Activated CD4-positive, alpha-beta memory T cell treated with anti-CD3 and anti-CD28 coated beads, Interleukin-2, amount 10 ng/mL, durations not matched to agents 7 days and 5 days (primary cell): ENCODE measurements around the gene PAIP2. TPM values are rescaled to one million over a fixed set of nuclear protein-coding genes. Genes with fewer than 3 reads are reported as not detected.
"Not testable (repeated sequence)": the region's sequence is repeated elsewhere in the genome, so short reads cannot be mapped to it uniquely, and the experiment has no call there.

Experiments used
- CTCF ChIA-PET: fragments of 350-600 bp; sonication (Branson Sonifier 250); formaldehyde crosslinking; loops from one replicate; lab custom pipeline; 2021; ENCODE audit warnings: antibody characterized with exemption, inconsistent platforms; lab: Charles Lee
- POLR2A ChIA-PET: fragments of 350-600 bp; sonication (Branson Sonifier 250); formaldehyde crosslinking; loops from one replicate; lab custom pipeline; 2021; ENCODE audit warnings: antibody characterized with exemption; lab: Charles Lee
- DNase-seq: peaks from one replicate; pipeline ENCODE4 v3.0.0-alpha.2; 2020
- H3K27ac Mint-ChIP-seq: one replicate; pipeline ENCODE4 v1.8.0; 2021; ENCODE audit warnings: mild to moderate bottlenecking, mixed read lengths
- H3K27me3 Mint-ChIP-seq: one replicate; pipeline ENCODE4 v1.8.0; 2021; ENCODE audit warnings: mixed read lengths
- H3K36me3 Mint-ChIP-seq: one replicate; pipeline ENCODE4 v1.8.0; 2021; ENCODE audit warnings: low read depth, mixed read lengths
- H3K4me1 Mint-ChIP-seq: one replicate; pipeline ENCODE4 v1.8.0; 2021; ENCODE audit warnings: mixed read lengths
- H3K4me3 Mint-ChIP-seq: one replicate; pipeline ENCODE4 v1.8.0; 2021; ENCODE audit warnings: mild to moderate bottlenecking, mixed read lengths
- H3K9me3 Mint-ChIP-seq: one replicate; pipeline ENCODE4 v1.8.0; 2021; ENCODE audit warnings: mixed read lengths
- total RNA-seq, 2 experiments: library from RNA; stranded (reverse); gene quantifications; one replicate each; pipeline ENCODE4 v1.2.3, GENCODE V29; 2021

The PAIP2 gene
- total RNA-seq, 2 experiments from 2014 or later = 127 to 130 TPM

GRCh38 chr5:139301808-139302499, 39.7 kb upstream of the PAIP2 start:
- Mint-ChIP-seq H3K36me3 (peaks cover 19% of the 10 kb centered on the region), H3K27ac (peak overlapping the region; percentile 16), H3K4me3 (peak overlapping the region; percentile 4), H3K4me1 (peaks cover 88% of the 10 kb centered on the region), H3K27me3 (no peaks in the 10 kb centered on the region), H3K9me3 (no peaks in the 10 kb centered on the region)
- ChIA-PET CTCF (no interaction called here), POLR2A (interaction anchor here (1.9 to 13.1 kb wide), 3 partner anchors 5 to 16 kb away, joined by 4 to 165 read pairs (median 8); partner anchors contain the start of gene MATR3)
- DNase-seq = no peak

DNA sequence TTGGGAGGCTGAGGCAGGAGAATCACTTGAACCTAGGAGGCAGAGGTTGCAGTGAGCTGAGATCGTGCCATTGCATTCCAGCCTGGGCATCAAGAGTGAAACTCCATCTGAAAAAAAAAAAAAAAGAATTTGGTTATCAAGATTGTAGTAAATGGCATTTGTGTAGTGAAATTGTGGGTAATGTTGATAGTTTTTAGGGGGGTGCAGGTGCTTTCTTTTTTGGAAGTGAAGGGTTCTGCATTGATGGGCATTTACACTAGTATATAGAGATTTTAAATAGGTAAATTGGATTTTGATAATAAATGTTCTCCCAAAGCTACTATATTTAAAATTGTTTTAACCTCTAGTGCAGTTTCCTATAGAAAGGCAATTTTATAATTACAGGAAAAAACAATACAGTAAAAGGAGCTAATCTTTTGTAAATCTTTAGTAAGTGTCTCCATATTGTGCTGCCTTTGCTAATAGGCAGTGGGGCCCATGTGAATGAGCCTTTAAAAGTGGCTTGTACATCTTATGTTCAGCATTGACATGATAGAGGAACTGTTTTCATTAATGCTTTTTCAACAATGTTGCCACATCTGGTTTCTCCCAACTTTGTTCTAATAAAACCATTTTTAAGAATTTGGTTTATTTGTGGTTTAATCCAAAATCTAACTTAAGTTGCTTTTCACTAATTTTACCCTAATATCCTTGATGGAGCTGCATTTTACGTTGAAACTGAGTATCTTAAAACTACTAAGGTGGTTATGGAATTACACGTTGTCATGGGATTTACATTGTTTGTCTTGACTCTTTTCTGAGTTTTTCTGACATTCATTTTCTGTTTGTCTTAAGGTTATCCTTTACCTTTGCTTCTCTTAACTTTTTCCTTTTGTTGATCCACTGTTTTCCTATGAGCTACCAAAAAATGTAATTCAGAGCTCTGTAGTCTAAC, 37.0 kb upstream of the PAIP2 start:
- Mint-ChIP-seq H3K27me3 (no peaks in the 10 kb centered on the region), H3K9me3 (no peaks in the 10 kb centered on the region), H3K36me3 (peaks cover 27% of the 10 kb centered on the region), H3K27ac (peak overlapping the region; percentile 44), H3K4me3 (no peak overlapping the region), H3K4me1 (peaks cover 84% of the 10 kb centered on the region)
- POLR2A ChIA-PET = interaction anchor here (0.6 to 13.1 kb wide), 7 partner anchors 8 to 657 kb away, joined by 3 to 165 read pairs (median 4); partner anchors contain the start of genes MATR3, PAIP2 and STING1
- CTCF ChIA-PET = interaction anchor here (0.5 to 1.9 kb wide), 7 partner anchors 11 to 729 kb away, joined by 3 to 5 read pairs (median 3); partner anchors contain the start of genes HSPA9 and PAIP2
- no peak for DNase-seq

GRCh38 chr5:139306197-139306596, 35.5 kb upstream of the PAIP2 start:
- no peaks in the 10 kb centered on the region for H3K9me3 Mint-ChIP-seq
- DNase-seq = no peak
- H3K4me1 Mint-ChIP-seq = peaks cover 89% of the 10 kb centered on the region
- H3K4me3 Mint-ChIP-seq = no peak overlapping the region
- CTCF ChIA-PET = interaction anchor here (1.6 kb wide), 1 partner anchor 9 kb away, joined by 8 read pairs; no protein-coding TSS in a partner anchor
- peaks cover 28% of the 10 kb centered on the region for H3K36me3 Mint-ChIP-seq
- no peaks in the 10 kb centered on the region for H3K27me3 Mint-ChIP-seq
- peak overlapping the region; percentile 53 for H3K27ac Mint-ChIP-seq
- POLR2A ChIA-PET = interaction anchor here (0.9 to 13.1 kb wide), 3 partner anchors 10 to 35 kb away, joined by 4 to 165 read pairs (median 20); partner anchors contain the start of genes MATR3 and PAIP2

DNA sequence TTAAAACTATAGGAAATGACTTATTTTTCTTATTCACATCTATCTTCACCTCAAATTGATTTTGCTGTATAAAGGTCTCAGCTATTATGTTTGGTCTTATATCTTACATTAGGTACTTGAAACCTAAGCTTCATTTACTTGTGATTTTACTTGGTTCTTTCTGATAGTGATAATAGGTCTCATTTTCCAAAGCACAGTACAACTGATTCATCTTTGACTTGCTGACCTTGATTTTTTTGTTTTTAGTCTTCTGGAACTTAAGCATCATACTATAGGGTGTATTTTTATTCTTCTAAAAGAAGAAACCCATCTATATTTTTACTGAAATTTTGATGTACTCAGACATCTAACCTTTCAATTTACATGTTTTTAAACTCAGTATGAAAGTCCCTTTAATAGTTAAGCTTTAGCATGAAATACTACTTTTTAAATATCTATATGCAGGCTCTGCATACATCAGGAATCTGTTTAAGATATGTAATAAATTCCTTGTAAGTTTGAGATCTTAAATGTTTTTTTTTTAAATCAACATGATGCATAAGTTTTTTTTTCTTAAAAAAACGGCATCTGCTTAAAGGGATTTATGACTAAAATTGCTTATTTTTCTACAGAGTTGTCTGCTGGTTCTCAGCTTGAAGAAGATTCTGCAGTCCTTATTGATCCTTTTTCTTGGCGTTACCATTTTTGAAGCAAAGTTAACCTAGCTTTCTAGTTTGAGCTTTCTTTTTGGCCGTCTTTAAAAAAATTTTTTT, 34.9 kb upstream of the PAIP2 start:
- H3K4me1 Mint-ChIP-seq = peaks cover 87% of the 10 kb centered on the region
- POLR2A ChIA-PET = interaction anchor here (0.9 to 13.1 kb wide), 5 partner anchors 10 to 254 kb away, joined by 3 to 165 read pairs (median 4); partner anchors contain the start of genes MATR3, PAIP2 and UBE2D2
- no peak for DNase-seq
- H3K27ac Mint-ChIP-seq = peak overlapping the region; percentile 53
- no peaks in the 10 kb centered on the region for H3K27me3 Mint-ChIP-seq
- H3K36me3 Mint-ChIP-seq = peaks cover 25% of the 10 kb centered on the region
- CTCF ChIA-PET = interaction anchor here (1.6 kb wide), 1 partner anchor 10 kb away, joined by 8 read pairs; no protein-coding TSS in a partner anchor
- H3K4me3 Mint-ChIP-seq = no peak overlapping the region
- no peaks in the 10 kb centered on the region for H3K9me3 Mint-ChIP-seq

DNA sequence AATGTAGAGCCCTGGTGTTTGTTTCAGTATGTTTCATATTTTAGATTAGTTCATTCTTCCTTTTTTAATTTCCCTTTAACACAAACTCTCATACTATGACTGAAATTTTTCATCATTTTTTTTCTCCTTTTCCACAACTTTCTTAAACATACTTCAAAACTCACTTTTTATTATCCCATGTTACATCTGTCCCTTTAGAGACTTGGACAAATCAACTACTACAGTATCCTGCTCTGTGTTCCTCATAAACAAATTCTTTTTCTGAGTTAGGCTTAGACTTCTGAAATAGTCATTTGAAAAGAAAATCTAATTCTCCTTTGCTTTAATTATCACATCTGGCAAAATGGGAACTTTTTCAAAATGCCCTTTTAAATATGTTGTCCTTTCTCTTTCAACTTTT, 32.9 kb upstream of the PAIP2 start:
- peaks cover 80% of the 10 kb centered on the region for H3K4me1 Mint-ChIP-seq
- ChIA-PET CTCF (interaction anchor here (1.4 kb wide), 1 partner anchor 9 kb away, joined by 3 read pairs; no protein-coding TSS in a partner anchor), POLR2A (interaction anchor here (0.8 to 13.1 kb wide), 2 partner anchors 12 to 32 kb away, joined by 4 to 165 read pairs; partner anchors contain the start of gene MATR3)
- no peak overlapping the region for H3K27ac Mint-ChIP-seq
- no peaks in the 10 kb centered on the region for H3K27me3 Mint-ChIP-seq
- no peak overlapping the region for H3K4me3 Mint-ChIP-seq
- H3K36me3 Mint-ChIP-seq = peaks cover 22% of the 10 kb centered on the region
- no peak for DNase-seq
- H3K9me3 Mint-ChIP-seq = no peaks in the 10 kb centered on the region

DNA sequence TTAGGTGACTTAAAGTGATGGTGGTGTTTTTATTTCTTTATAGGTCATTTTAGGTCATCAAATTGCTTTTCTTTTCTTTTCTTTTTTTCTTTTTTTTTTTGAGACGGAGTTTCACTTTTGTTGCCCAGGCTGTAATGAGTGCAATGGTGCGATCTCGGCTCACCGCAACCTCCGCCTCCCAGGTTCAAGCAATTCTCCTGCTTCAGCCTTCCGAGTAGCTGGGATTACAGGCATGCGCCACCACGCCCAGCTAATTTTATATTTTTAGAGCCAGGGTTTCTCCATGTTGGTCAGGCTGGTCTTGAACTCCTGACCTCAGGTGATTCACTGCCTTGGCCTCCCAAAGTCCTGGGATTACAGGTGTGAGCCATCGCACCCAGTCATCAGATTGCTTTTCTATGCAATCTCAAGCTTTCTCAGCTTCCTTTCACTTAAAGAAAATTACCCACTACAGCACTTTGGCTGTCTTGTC, 30.9 kb upstream of the PAIP2 start:
- DNase-seq, H3K4me3 Mint-ChIP-seq, H3K9me3 Mint-ChIP-seq, H3K27me3 Mint-ChIP-seq: not testable (repeated sequence)
- peak overlapping the region; percentile 42 for H3K27ac Mint-ChIP-seq
- POLR2A ChIA-PET = interaction anchor here (2.5 to 13.1 kb wide), 2 partner anchors 14 to 31 kb away, joined by 8 to 165 read pairs; partner anchors contain the start of genes MATR3 and PAIP2
- H3K4me1 Mint-ChIP-seq = peaks cover 75% of the 10 kb centered on the region
- CTCF ChIA-PET = interaction anchor here (0.7 to 1.4 kb wide), 3 partner anchors 9 to 686 kb away, joined by 3 to 4 read pairs (median 4); no protein-coding TSS in a partner anchor
- H3K36me3 Mint-ChIP-seq = peaks cover 37% of the 10 kb centered on the region

GRCh38 chr5:139312075-139312474, 29.6 kb upstream of the PAIP2 start:
- Mint-ChIP-seq H3K36me3 (peaks cover 45% of the 10 kb centered on the region), H3K27me3 (no peaks in the 10 kb centered on the region), H3K4me1 (peaks cover 65% of the 10 kb centered on the region), H3K9me3 (no peaks in the 10 kb centered on the region), H3K4me3 (no peak overlapping the region), H3K27ac (no peak overlapping the region)
- POLR2A ChIA-PET = interaction anchor here (1.0 to 13.1 kb wide), 4 partner anchors 9 to 30 kb away, joined by 4 to 165 read pairs (median 5); partner anchors contain the start of genes MATR3 and PAIP2
- no peak for DNase-seq
- CTCF ChIA-PET = interaction anchor here (0.8 kb wide), 1 partner anchor 18 kb away, joined by 3 read pairs; no protein-coding TSS in a partner anchor

- POLR2A ChIA-PET = interaction anchor here (13.1 kb wide), 1 partner anchor 18 kb away, joined by 165 read pairs; the partner anchor contains the start of gene MATR3
- Mint-ChIP-seq H3K4me3 (no peak overlapping the region), H3K9me3 (no peaks in the 10 kb centered on the region), H3K27me3 (no peaks in the 10 kb centered on the region), H3K36me3 (peaks cover 45% of the 10 kb centered on the region), H3K27ac (no peak overlapping the region), H3K4me1 (peaks cover 45% of the 10 kb centered on the region)
- CTCF ChIA-PET = no interaction called here
- no peak for DNase-seq
Measured at GRCh38 chr5:139314276-139314675, 27.4 kb upstream of the PAIP2 start.

GRCh38 chr5:139315056-139315615, 26.5 kb upstream of the PAIP2 start:
- Mint-ChIP-seq H3K27ac (no peak overlapping the region), H3K4me3 (no peak overlapping the region), H3K27me3 (no peaks in the 10 kb centered on the region), H3K36me3 (peaks cover 47% of the 10 kb centered on the region), H3K4me1 (peaks cover 36% of the 10 kb centered on the region), H3K9me3 (no peaks in the 10 kb centered on the region)
- POLR2A ChIA-PET = interaction anchor here (1.9 to 13.1 kb wide), 2 partner anchors 19 to 22 kb away, joined by 5 to 165 read pairs; partner anchors contain the start of gene MATR3
- CTCF ChIA-PET = interaction anchor here (0.5 kb wide), 1 partner anchor 12 kb away, joined by 3 read pairs; no protein-coding TSS in a partner anchor
- no peak for DNase-seq

DNA sequence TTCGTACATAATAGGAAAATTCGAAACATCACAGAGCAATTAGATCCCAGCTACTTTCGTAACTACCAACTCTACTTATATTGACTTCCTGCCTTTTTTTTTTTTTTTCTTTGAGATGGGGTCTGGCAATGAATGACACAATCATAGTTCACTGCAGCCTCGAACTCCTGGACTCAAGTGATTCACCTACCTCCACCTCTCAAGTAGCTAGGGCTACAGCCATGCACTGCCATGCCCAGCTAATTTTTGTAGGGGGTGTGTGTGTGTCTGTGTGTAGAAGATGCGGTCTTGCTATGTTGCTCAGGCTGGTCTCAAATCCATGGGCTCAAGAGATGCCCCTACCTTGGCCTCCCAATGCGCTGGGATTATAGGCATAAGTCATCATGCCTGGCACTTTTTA, 5.8 kb upstream of the PAIP2 start:
- peak overlapping the region; percentile 14 for H3K27ac Mint-ChIP-seq
- ChIA-PET CTCF (no interaction called here), POLR2A (interaction anchor here (1.2 to 1.6 kb wide), 3 partner anchors 23 to 56 kb away, joined by 3 to 4 read pairs (median 4); no protein-coding TSS in a partner anchor)
- H3K4me3 Mint-ChIP-seq = no peak overlapping the region
- peaks cover 15% of the 10 kb centered on the region for H3K4me1 Mint-ChIP-seq
- H3K27me3 Mint-ChIP-seq = no peaks in the 10 kb centered on the region
- H3K36me3 Mint-ChIP-seq = peaks cover 26% of the 10 kb centered on the region
- no peak for DNase-seq
- no peaks in the 10 kb centered on the region for H3K9me3 Mint-ChIP-seq

GRCh38 chr5:139340051-139340450, 1.6 kb upstream of the PAIP2 start:
- no peaks in the 10 kb centered on the region for H3K9me3 Mint-ChIP-seq
- peaks cover 19% of the 10 kb centered on the region for H3K36me3 Mint-ChIP-seq
- ChIA-PET POLR2A (interaction anchor here (1.1 to 3.8 kb wide), 10 partner anchors 8 to 64 kb away, joined by 3 to 122 read pairs (median 18); partner anchors contain the start of genes MATR3, MZB1 and PROB1), CTCF (interaction anchor here (3.2 kb wide), 1 partner anchor 52 kb away, joined by 23 read pairs; the partner anchor contains the start of gene MZB1)
- H3K4me1 Mint-ChIP-seq = peaks cover 45% of the 10 kb centered on the region
- H3K27me3 Mint-ChIP-seq = no peaks in the 10 kb centered on the region
- no peak for DNase-seq
- no peak overlapping the region for H3K27ac Mint-ChIP-seq
- H3K4me3 Mint-ChIP-seq = no peak overlapping the region
